Gastroesophageal sphincter (tissue), 3 donors: ENCODE measurements around the gene IFT74.

ENCODE experiments used
- CTCF ChIP-seq, 4 experiments: fragments of 200-600 bp in 2 of 4; fragments of 450-650 bp in 2 of 4; sonication (generic) in 1 of 4; IDR thresholded peaks; one replicate each; pipeline ENCODE4 v1.5.1; 2017 to 2019; ENCODE audit warnings: antibody characterized with exemption in 4 of 4, mild to moderate bottlenecking in 2 of 4, moderate library complexity in 2 of 4
- POLR2A ChIP-seq, 2 donors: fragments of 450-650 bp; IDR thresholded peaks; one replicate each; pipeline ENCODE4 v1.6.1; 2017; ENCODE audit warnings: antibody characterized with exemption in 2 of 2, mild to moderate bottlenecking in 2 of 2, moderate library complexity in 1 of 2

GRCh38 chr9:26974927-26975326, 18.7 kb downstream of the IFT74 start:
- TF ChIP-seq CTCF (IDR thresholded peaks at IDR 0.05) (no peak), POLR2A (IDR thresholded peaks at IDR 0.05) (no peak)
